H9 (cell line): ENCODE results near the gene ANKRD53. TPM values are rescaled to one million over a fixed set of nuclear protein-coding genes. Genes with fewer than 3 reads are reported as not detected.

Experiments used
- DNase-seq: peaks from one replicate; pipeline ENCODE4 v3.0.0-alpha.2; 2017
- H2AFZ ChIP-seq: one replicate; pipeline ENCODE4 v1.6.1; 2013; ENCODE audit warnings: mild to moderate bottlenecking, low read length, control low read depth, moderate library complexity
- H2AK5ac ChIP-seq: 2 replicates; pipeline ENCODE4 v1.6.1; 2013; ENCODE audit warnings: low read length, control low read depth, mixed read lengths; ENCODE audit not compliant: insufficient read length
- H2BK120ac ChIP-seq: one replicate; pipeline ENCODE4 v1.6.1; 2013; ENCODE audit warnings: low read depth, mild to moderate bottlenecking, low read length, control low read depth, inconsistent platforms; ENCODE audit not compliant: poor library complexity, severe bottlenecking
- H2BK12ac ChIP-seq: 2 replicates; pipeline ENCODE4 v1.6.1; 2013; ENCODE audit warnings: low read length, control low read depth, mixed read lengths, low read depth; ENCODE audit not compliant: insufficient read length
- H2BK15ac ChIP-seq: 2 replicates; pipeline ENCODE4 v1.6.1; 2013; ENCODE audit warnings: low read depth, low read length, control low read depth
- H2BK20ac ChIP-seq: one replicate; pipeline ENCODE4 v1.6.1; 2013; ENCODE audit warnings: low read depth, mild to moderate bottlenecking, low read length, control low read depth, inconsistent platforms; ENCODE audit not compliant: poor library complexity, severe bottlenecking
- H2BK5ac ChIP-seq: 2 replicates; pipeline ENCODE4 v1.6.1; 2013; ENCODE audit warnings: low read length, control low read depth, mixed read lengths; ENCODE audit not compliant: insufficient read length
- H3K14ac ChIP-seq: 2 replicates; pipeline ENCODE4 v1.6.1; 2013; ENCODE audit warnings: low read length, control low read depth; ENCODE audit not compliant: insufficient read depth
- H3K18ac ChIP-seq: 2 replicates; pipeline ENCODE4 v1.6.1; 2013; ENCODE audit warnings: low read depth, mild to moderate bottlenecking, mixed read lengths, low read length, control low read depth; ENCODE audit not compliant: insufficient read length
- H3K23ac ChIP-seq: 2 replicates; pipeline ENCODE4 v1.6.1; 2013; ENCODE audit warnings: low read length, control low read depth, mixed read lengths, low read depth; ENCODE audit not compliant: insufficient read length
- H3K23me2 ChIP-seq: 2 replicates; pipeline ENCODE4 v1.6.1; 2013; ENCODE audit warnings: low read depth, mild to moderate bottlenecking, mixed read lengths, low read length, control low read depth; ENCODE audit not compliant: insufficient read length, poor library complexity, severe bottlenecking
- H3K27ac ChIP-seq: 2 replicates; pipeline ENCODE4 v1.5.1; 2013; ENCODE audit warnings: low read length, control low read depth, mixed read lengths, low read depth; ENCODE audit not compliant: insufficient read length
- H3K27me3 ChIP-seq: 2 replicates; pipeline ENCODE4 v1.6.1; 2013; ENCODE audit warnings: low read length, control low read depth, inconsistent platforms; ENCODE audit not compliant: insufficient read depth
- H3K4ac ChIP-seq: 2 replicates; pipeline ENCODE4 v1.6.1; 2013; ENCODE audit warnings: low read depth, mild to moderate bottlenecking, control low read depth, inconsistent platforms, low read length, moderate library complexity
- H3K4me1 ChIP-seq: 2 replicates; pipeline ENCODE4 v1.6.1; 2013; ENCODE audit warnings: low read length, control low read depth, inconsistent platforms; ENCODE audit not compliant: insufficient read depth
- H3K4me2 ChIP-seq: 2 replicates; pipeline ENCODE4 v1.6.1; 2013; ENCODE audit warnings: low read length, control low read depth, mixed read lengths; ENCODE audit not compliant: insufficient read length, insufficient read depth
- H3K56ac ChIP-seq: 2 replicates; pipeline ENCODE4 v1.6.1; 2013; ENCODE audit warnings: low read depth, mild to moderate bottlenecking, mixed read lengths, low read length, control low read depth; ENCODE audit not compliant: insufficient read length
- H3K79me1 ChIP-seq: 2 replicates; pipeline ENCODE4 v1.6.1; 2013; ENCODE audit warnings: low read depth, mild to moderate bottlenecking, moderate library complexity, low read length, control low read depth, inconsistent platforms; ENCODE audit not compliant: insufficient read depth, poor library complexity, severe bottlenecking
- H3K79me2 ChIP-seq: 2 replicates; pipeline ENCODE4 v1.6.1; 2013; ENCODE audit warnings: low read length, control low read depth, inconsistent platforms; ENCODE audit not compliant: insufficient read depth
- H3K9ac ChIP-seq: 2 replicates; pipeline ENCODE4 v1.6.1; 2013; ENCODE audit warnings: low read length, control low read depth, mixed read lengths; ENCODE audit not compliant: insufficient read length; ENCODE audit errors: extremely low read depth
- H3K9me3 ChIP-seq: one replicate; pipeline ENCODE4 v1.6.1; 2013; ENCODE audit warnings: low read depth, low read length, inconsistent platforms; ENCODE audit not compliant: control insufficient read depth
- H3T11ph ChIP-seq: one replicate; pipeline ENCODE4 v1.6.1; 2013; ENCODE audit warnings: mild to moderate bottlenecking, low read length, control low read depth, inconsistent platforms
- H4K20me1 ChIP-seq: one replicate; pipeline ENCODE4 v1.6.1; 2013; ENCODE audit not compliant: control insufficient read depth, insufficient read length, insufficient read depth
- H4K5ac ChIP-seq: 2 replicates; pipeline ENCODE4 v1.6.1; 2013; ENCODE audit warnings: low read depth, mild to moderate bottlenecking, mixed read lengths, low read length, control low read depth; ENCODE audit not compliant: insufficient read length
- H4K8ac ChIP-seq: replicated peaks from 2 replicates; pipeline ENCODE4 v1.6.1; 2013; ENCODE audit warnings: low read length, control low read depth, mixed read lengths, low read depth; ENCODE audit not compliant: insufficient read length
- H4K91ac ChIP-seq: 2 replicates; pipeline ENCODE4 v1.6.1; 2013; ENCODE audit warnings: low read depth, mild to moderate bottlenecking, moderate library complexity, mixed read lengths, low read length, control low read depth; ENCODE audit not compliant: insufficient read length
- H3K27ac Mint-ChIP-seq, 3 experiments: 2 replicates in 2 of 3; 3 replicates in 1 of 3; pipeline ENCODE4 v1.8.0; 2020 to 2021; ENCODE audit warnings: mixed read lengths in 3 of 3, mild to moderate bottlenecking in 1 of 3, moderate library complexity in 1 of 3
- H3K27me3 Mint-ChIP-seq: 2 replicates; pipeline ENCODE4 v1.8.0; 2021; ENCODE audit warnings: low read depth, mild to moderate bottlenecking, moderate library complexity, mixed read lengths
- H3K36me3 Mint-ChIP-seq, 3 experiments: 2 replicates in 2 of 3; 3 replicates in 1 of 3; pipeline ENCODE4 v1.8.0; 2020 to 2021; ENCODE audit warnings: low read depth in 3 of 3, mixed read lengths in 3 of 3; ENCODE audit not compliant: insufficient read depth in 1 of 3
- H3K4me1 Mint-ChIP-seq, 2 experiments: 2 replicates each; pipeline ENCODE4 v1.8.0; 2020; ENCODE audit warnings: mixed read lengths in 2 of 2
- H3K4me3 Mint-ChIP-seq, 2 experiments: 2 replicates in 1 of 2; 3 replicates in 1 of 2; pipeline ENCODE4 v1.8.0; 2020 to 2021; ENCODE audit warnings: mild to moderate bottlenecking in 2 of 2, mixed read lengths in 2 of 2, moderate library complexity in 1 of 2
- H3K9me3 Mint-ChIP-seq, 2 experiments: 2 replicates in 1 of 2; 3 replicates in 1 of 2; pipeline ENCODE4 v1.8.0; 2020; ENCODE audit warnings: mild to moderate bottlenecking in 2 of 2, mixed read lengths in 2 of 2, moderate library complexity in 1 of 2
- WGBS: extraction: QIAGEN DNeasy Blood & Tissue Kit; methylation state at CpG from one replicate; pipeline ENCODE4 v1.1.7; 2013; ENCODE audit warnings: missing lambda C conversion rate, low lambda C conversion rate, mixed read lengths; ENCODE audit not compliant: insufficient read length; ENCODE audit errors: extremely low coverage; 5-methylcytosine and 5-hydroxymethylcytosine counted together
- total RNA-seq: library from RNA; stranded (reverse); gene quantifications from 2 replicates; pipeline ENCODE4 v1.2.1, GENCODE V29; 2021
- TF ChIP-seq, protein P1 (sequence below): fragments of 200-600 bp; sonication (generic); conservative IDR thresholded peaks from 3 replicates; pipeline ENCODE4 v1.8.0; 2021; ENCODE audit warnings: antibody characterized with exemption, mild to moderate bottlenecking

ANKRD53 gene
- total RNA-seq, 1 experiment from 2014 or later = 0.28 TPM

- Histone ChIP-seq H2BK20ac (no peak overlapping the region), H4K20me1 (no peaks in the 10 kb centered on the region), H3K4ac (no peak overlapping the region), H3K79me2 (no peaks in the 10 kb centered on the region), H2BK15ac (no peak overlapping the region), H3K27ac (no peak overlapping the region), H3K79me1 (no peaks in the 10 kb centered on the region), H3K27me3 (no peaks in the 10 kb centered on the region), H3K18ac (no peak overlapping the region), H3K23me2 (peaks cover 7% of the 10 kb centered on the region), H4K91ac (no peak overlapping the region), H2BK5ac (no peak overlapping the region), H3K9ac (no peak overlapping the region), H4K8ac (no peak overlapping the region), H3K23ac (no peak overlapping the region), H3K4me2 (no peak overlapping the region), H3K4me1 (peaks cover 8% of the 10 kb centered on the region; the same call in 1 of the 2 replicates), H2AK5ac (no peak overlapping the region), H3K14ac (no peak overlapping the region), H2AFZ (no peak overlapping the region), H3K56ac (no peak overlapping the region), H2BK120ac (no peak overlapping the region), H3K9me3 (no peaks in the 10 kb centered on the region), H2BK12ac (no peak overlapping the region), H3T11ph (no peak overlapping the region), H4K5ac (no peak overlapping the region)
- Mint-ChIP-seq H3K4me1 (peaks cover 15 to 20% of the 10 kb centered on the region in 2 experiments), H3K27me3 (peaks cover 21% of the 10 kb centered on the region), H3K27ac (no peak overlapping the region), H3K9me3 (no peaks in the 10 kb centered on the region), H3K36me3 (no peaks in the 10 kb centered on the region), H3K4me3 (no peak overlapping the region)
- TF ChIP-seq, protein P1, sequence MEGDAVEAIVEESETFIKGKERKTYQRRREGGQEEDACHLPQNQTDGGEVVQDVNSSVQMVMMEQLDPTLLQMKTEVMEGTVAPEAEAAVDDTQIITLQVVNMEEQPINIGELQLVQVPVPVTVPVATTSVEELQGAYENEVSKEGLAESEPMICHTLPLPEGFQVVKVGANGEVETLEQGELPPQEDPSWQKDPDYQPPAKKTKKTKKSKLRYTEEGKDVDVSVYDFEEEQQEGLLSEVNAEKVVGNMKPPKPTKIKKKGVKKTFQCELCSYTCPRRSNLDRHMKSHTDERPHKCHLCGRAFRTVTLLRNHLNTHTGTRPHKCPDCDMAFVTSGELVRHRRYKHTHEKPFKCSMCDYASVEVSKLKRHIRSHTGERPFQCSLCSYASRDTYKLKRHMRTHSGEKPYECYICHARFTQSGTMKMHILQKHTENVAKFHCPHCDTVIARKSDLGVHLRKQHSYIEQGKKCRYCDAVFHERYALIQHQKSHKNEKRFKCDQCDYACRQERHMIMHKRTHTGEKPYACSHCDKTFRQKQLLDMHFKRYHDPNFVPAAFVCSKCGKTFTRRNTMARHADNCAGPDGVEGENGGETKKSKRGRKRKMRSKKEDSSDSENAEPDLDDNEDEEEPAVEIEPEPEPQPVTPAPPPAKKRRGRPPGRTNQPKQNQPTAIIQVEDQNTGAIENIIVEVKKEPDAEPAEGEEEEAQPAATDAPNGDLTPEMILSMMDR = no peak
- WGBS = no CpG with 5 or more reads among the region's 6 CpGs
- DNase-seq = no peak
These were observed 26.4 kb downstream of the ANKRD53 start for GRCh38 chr2:71004857-71005256.
